Endothelial cell of umbilical vein (primary cell): Measurements from ENCODE around the gene SIDT1.

Experiments
- GATA2 ChIP-seq: IDR thresholded peaks from 2 replicates; pipeline ENCODE4 v1.7.0; 2011; ENCODE audit warnings: low read depth, mild to moderate bottlenecking, moderate library complexity, mixed read lengths, low read length; ENCODE audit not compliant: insufficient read length, insufficient read depth
- JUN ChIP-seq: IDR thresholded peaks from 2 replicates; pipeline ENCODE4 v1.6.1; 2011; ENCODE audit warnings: borderline replicate concordance, low read depth; ENCODE audit not compliant: insufficient read length, insufficient read depth
- MAX ChIP-seq: IDR thresholded peaks from 2 replicates; pipeline ENCODE4 v1.6.1; 2011; ENCODE audit not compliant: insufficient read depth, insufficient read length
- POLR2A ChIP-seq: IDR thresholded peaks from 2 replicates; pipeline ENCODE4 v1.6.1; 2012; ENCODE audit warnings: low read depth, mild to moderate bottlenecking, control low read depth, low read length
- TF ChIP-seq, protein P1 (sequence below), 2 donors: IDR thresholded peaks; 1 replicate in 1 of 2; 2 replicates in 1 of 2; pipeline ENCODE4 v1.5.1; 2011; ENCODE audit warnings: low read length in 2 of 2, mild to moderate bottlenecking in 2 of 2, moderate library complexity in 2 of 2, control low read depth in 1 of 2, inconsistent platforms in 1 of 2, low read depth in 1 of 2; ENCODE audit not compliant: insufficient read depth in 1 of 2; ENCODE audit errors: extremely low read depth in 1 of 2

DNA sequence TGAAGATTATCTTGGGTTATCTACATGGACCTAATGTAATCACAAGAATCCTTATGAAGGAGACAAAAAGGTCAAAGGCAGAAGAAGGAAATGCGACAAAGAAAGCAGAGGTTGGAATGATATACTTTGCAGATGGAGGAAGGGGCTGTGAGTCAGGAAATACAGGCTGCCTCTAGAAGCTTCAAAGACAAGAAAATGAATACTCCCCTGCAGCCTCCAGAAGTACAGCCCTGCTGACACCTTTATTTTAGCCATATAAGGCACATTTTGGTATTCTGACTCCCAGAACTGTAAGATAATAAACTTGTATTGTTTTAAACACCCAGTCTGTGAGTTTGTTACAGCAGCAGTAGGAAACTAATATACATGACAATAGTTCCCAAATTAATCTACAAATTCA is 58.6 kb downstream of the SIDT1 start:
- TF ChIP-seq, protein P1, sequence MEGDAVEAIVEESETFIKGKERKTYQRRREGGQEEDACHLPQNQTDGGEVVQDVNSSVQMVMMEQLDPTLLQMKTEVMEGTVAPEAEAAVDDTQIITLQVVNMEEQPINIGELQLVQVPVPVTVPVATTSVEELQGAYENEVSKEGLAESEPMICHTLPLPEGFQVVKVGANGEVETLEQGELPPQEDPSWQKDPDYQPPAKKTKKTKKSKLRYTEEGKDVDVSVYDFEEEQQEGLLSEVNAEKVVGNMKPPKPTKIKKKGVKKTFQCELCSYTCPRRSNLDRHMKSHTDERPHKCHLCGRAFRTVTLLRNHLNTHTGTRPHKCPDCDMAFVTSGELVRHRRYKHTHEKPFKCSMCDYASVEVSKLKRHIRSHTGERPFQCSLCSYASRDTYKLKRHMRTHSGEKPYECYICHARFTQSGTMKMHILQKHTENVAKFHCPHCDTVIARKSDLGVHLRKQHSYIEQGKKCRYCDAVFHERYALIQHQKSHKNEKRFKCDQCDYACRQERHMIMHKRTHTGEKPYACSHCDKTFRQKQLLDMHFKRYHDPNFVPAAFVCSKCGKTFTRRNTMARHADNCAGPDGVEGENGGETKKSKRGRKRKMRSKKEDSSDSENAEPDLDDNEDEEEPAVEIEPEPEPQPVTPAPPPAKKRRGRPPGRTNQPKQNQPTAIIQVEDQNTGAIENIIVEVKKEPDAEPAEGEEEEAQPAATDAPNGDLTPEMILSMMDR (IDR thresholded peaks at IDR 0.05; ENCODE audit: extremely low read depth in 1 of 2, insufficient read depth in 1 of 2, low read depth in 1 of 2, low read length in 2 of 2): no peak
- TF ChIP-seq JUN (no peak), POLR2A (no peak), GATA2 (no peak), MAX (no peak)
